Measurements from ENCODE around the gene PPP1R15A.
"Not testable (repeated sequence)": the region's sequence is repeated elsewhere in the genome, so short reads cannot be mapped to it uniquely, and the experiment has no call there.

PPP1R15A gene

DNA sequence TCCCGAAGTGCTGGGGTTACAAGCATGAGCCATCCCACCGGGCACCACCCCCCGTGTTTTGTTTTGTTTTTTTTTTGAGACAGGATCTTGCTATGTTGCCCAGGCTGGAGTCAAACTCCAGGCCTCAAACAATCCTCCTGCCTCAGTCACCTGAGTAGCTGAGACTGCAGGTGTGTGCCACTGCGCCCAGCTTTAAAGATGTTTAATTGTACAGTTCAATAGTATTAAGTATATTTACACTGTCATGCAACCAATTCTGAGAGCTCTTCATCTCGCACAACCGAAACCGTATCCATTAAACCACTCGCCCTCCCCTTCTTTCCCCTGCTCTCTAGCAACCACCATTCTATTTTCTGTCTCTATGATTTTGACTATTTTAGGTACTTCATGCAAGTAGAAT is 43.5 kb downstream of the PPP1R15A start:
- DNase-seq: no peak

DNA sequence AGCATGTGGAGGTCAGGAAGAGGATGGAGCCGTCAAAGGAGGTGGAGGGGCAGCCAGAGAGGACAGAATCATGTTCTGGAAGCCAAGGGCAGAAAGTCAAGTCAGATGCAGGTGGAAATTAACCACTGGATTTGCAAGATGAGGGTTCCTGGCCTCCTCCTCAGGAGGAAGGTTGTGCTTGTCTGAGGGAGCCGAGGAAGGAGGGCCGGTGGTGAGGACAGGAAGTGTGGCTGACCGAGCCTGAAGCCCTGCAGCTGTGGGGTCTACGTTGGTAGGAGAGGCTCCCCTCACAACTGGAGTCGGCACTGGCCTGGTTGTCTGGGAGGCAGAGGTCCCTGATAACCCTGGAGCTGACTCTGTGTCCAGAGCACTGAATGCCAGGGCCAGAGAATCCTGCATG is 45.9 kb downstream of the PPP1R15A start:
- DNase-seq: no peak

DNA sequence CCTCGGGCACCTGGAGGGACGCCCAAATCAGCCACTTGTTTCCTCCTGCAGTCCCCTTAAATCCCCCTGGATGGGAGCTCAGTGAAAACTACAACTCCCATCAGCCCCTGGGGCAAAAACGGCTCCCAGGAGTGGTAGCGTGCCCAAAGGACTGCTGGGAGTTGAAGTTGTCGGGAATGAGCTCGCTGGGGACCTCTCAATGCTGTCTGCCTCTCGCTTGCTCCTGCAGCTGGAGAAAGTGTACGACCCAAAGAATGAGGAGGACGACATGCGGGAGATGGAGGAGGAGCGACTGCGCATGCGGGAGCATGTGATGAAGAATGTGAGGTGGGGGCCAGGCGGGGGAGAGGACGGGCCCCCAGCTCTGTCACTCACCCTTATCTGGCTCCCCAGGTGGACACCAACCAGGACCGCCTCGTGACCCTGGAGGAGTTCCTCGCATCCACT is 46.6 kb downstream of the PPP1R15A start:
- DNase-seq: peak; percentile 19

- DNase-seq: not testable (repeated sequence)
Measured at GRCh38 chr19:48919271-48919670, 47.0 kb downstream of the PPP1R15A start.

DNA sequence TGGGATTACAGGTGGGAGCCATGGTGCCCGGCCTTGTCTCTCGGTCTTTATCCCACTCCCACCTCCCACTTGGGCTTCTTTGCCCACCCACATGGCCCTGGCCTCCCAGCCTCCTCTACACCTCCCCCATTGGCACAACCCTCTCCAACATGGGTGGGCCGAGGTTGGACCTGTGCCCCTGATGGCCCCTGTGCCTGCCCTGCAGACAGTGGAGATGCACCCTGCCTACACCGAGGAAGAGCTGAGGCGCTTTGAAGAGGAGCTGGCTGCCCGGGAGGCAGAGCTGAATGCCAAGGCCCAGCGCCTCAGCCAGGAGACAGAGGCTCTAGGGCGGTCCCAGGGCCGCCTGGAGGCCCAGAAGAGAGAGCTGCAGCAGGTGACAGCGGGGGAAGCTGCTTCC is 48.7 kb downstream of the PPP1R15A start:
- DNase-seq: no peak

DNA sequence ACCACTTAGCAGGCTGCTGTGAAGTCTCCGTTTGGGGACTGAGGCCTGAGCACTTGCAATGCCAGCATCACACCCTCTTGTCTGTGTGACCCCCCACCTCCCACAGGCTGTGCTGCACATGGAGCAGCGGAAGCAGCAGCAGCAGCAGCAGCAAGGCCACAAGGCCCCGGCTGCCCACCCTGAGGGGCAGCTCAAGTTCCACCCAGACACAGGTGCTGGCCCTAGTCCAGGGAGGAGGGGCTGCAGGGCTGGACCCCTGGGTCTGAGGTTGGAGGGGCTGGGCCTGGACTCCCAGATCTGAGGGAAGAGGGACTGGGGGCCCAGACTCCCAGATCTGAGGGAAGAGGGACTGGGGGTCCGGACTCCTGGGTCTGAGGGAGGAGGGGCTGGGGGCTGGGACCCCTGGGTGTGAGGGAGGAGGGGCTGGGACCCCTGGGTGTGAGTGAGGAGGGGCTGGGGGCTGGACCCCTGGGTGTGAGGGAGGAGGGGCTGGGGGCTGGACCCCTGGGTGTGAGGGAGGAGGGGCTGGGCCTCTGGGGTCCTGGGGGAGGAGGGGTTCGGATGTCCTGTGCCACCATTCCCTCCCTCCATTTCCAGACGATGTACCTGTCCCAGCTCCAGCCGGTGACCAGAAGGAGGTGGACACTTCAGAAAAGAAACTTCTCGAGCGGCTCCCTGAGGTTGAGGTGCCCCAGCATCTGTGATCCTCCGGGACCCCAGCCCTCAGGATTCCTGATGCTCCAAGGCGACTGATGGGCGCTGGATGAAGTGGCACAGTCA is 49.7 kb downstream of the PPP1R15A start:
- no peak for DNase-seq

GRCh38 chr19:48922548-48923490 is 50.6 kb downstream of the PPP1R15A start:
- DNase-seq: no peak

- DNase-seq: no peak
Measured at GRCh38 chr19:48925240-48925843, 53.1 kb downstream of the PPP1R15A start.

All from stimulated activated CD4-positive, alpha-beta T cell treated with anti-CD3 and anti-CD28 coated beads, Interleukin-4, amount 100 ng/mL, for 1 hour (primary cell).